Effector memory CD4-positive, alpha-beta T cell (primary cell): ENCODE measurements around the gene SSPN.

Experiments used
- DNase-seq, 3 donors: peaks; one replicate each; pipeline ENCODE4 v3.0.0-alpha.2; 2020
- H3K27ac ChIP-seq: 2 replicates; pipeline ENCODE4 v1.7.0; 2013; ENCODE audit warnings: mild to moderate bottlenecking, low read length, moderate library complexity; ENCODE audit not compliant: insufficient read depth, poor library complexity, severe bottlenecking
- H3K27me3 ChIP-seq: replicated peaks from 2 replicates; pipeline ENCODE4 v1.7.0; 2013; ENCODE audit warnings: mild to moderate bottlenecking, low read length; ENCODE audit not compliant: insufficient read depth, control insufficient read depth, poor library complexity, severe bottlenecking
- H3K36me3 ChIP-seq: 2 replicates; pipeline ENCODE4 v1.7.0; 2013; ENCODE audit warnings: mild to moderate bottlenecking, low read length, moderate library complexity; ENCODE audit not compliant: control insufficient read depth, insufficient read depth
- H3K4me1 ChIP-seq: 2 replicates; pipeline ENCODE4 v1.7.0; 2013; ENCODE audit warnings: low read length, mild to moderate bottlenecking; ENCODE audit not compliant: control insufficient read depth, insufficient read depth, poor library complexity, severe bottlenecking
- H3K4me3 ChIP-seq: 2 replicates; pipeline ENCODE4 v1.7.0; 2013; ENCODE audit warnings: low read length, low read depth, mild to moderate bottlenecking; ENCODE audit not compliant: insufficient read depth, poor library complexity, severe bottlenecking
- H3K9me3 ChIP-seq: 2 replicates; pipeline ENCODE4 v1.7.0; 2013; ENCODE audit warnings: mild to moderate bottlenecking, low read length, moderate library complexity; ENCODE audit not compliant: control insufficient read depth

The SSPN gene

GRCh38 chr12:26293612-26294011, 98.2 kb downstream of the SSPN start:
- DNase-seq, result no peak
- H3K27ac ChIP-seq, result no peak overlapping the region
- H3K36me3 ChIP-seq, result no peaks in the 10 kb centered on the region
- no peak overlapping the region for H3K4me3 ChIP-seq
- no peaks in the 10 kb centered on the region for H3K9me3 ChIP-seq
- no peaks in the 10 kb centered on the region for H3K27me3 ChIP-seq
- peaks cover under 1% of the 10 kb centered on the region for H3K4me1 ChIP-seq

GRCh38 chr12:26295001-26295400, 99.6 kb downstream of the SSPN start:
- H3K4me1 ChIP-seq, result peaks cover 5% of the 10 kb centered on the region
- H3K27ac ChIP-seq, result no peak overlapping the region
- no peak for DNase-seq
- no peaks in the 10 kb centered on the region for H3K27me3 ChIP-seq
- H3K36me3 ChIP-seq, result no peaks in the 10 kb centered on the region
- H3K4me3 ChIP-seq, result no peak overlapping the region
- H3K9me3 ChIP-seq, result no peaks in the 10 kb centered on the region

- Histone ChIP-seq H3K36me3 (no peaks in the 10 kb centered on the region), H3K4me1 (peaks cover 5% of the 10 kb centered on the region), H3K9me3 (no peaks in the 10 kb centered on the region), H3K27me3 (no peaks in the 10 kb centered on the region), H3K4me3 (no peak overlapping the region), H3K27ac (no peak overlapping the region)
- no peak for DNase-seq
Observed at GRCh38 chr12:26297396-26298070, 102.2 kb downstream of the SSPN start.

GRCh38 chr12:26298785-26299621, 103.6 kb downstream of the SSPN start:
- DNase-seq, result no peak
- H3K9me3 ChIP-seq, result no peaks in the 10 kb centered on the region
- peak overlapping the region; percentile 12 for H3K4me3 ChIP-seq
- H3K36me3 ChIP-seq, result no peaks in the 10 kb centered on the region
- no peaks in the 10 kb centered on the region for H3K27me3 ChIP-seq
- peaks cover 5% of the 10 kb centered on the region for H3K4me1 ChIP-seq
- no peak overlapping the region for H3K27ac ChIP-seq

- DNase-seq, result no peak
- Histone ChIP-seq H3K27me3 (no peaks in the 10 kb centered on the region), H3K4me1 (peaks cover 5% of the 10 kb centered on the region), H3K4me3 (no peak overlapping the region), H3K36me3 (no peaks in the 10 kb centered on the region), H3K9me3 (no peaks in the 10 kb centered on the region), H3K27ac (no peak overlapping the region)
Observed at GRCh38 chr12:26299751-26300150, 104.4 kb downstream of the SSPN start.
